ENCODE data around the gene SHANK1. TPM values are rescaled to one million over a fixed set of nuclear protein-coding genes. Genes with fewer than 3 reads are reported as not detected.

The SHANK1 gene
- total and polyA plus RNA-seq, 4 experiments from 2014 or later, result not detected

- Mint-ChIP-seq H3K4me1 (peaks cover 0 to 8% (median 5%) of the 10 kb centered on the region in 4 donors), H3K27ac (no peak overlapping the region), H3K27me3 (peaks cover 30 to 44% of the 10 kb centered on the region in 2 donors), H3K36me3 (no peaks in the 10 kb centered on the region), H3K9me3 (peaks cover 0 to 18% (median 8%) of the 10 kb centered on the region in 8 donors), H3K4me3 (peak overlapping the region in 1 of 8 donors; percentile 32)
- no peaks in the 10 kb centered on the region for H3K36me3 ChIP-seq (ENCODE audit: insufficient read depth, low read length)
- CTCF ChIA-PET (ENCODE audit: partially characterized antibody), result no interaction called here
- H3K4me3 ChIP-seq (ENCODE audit: low read length in 2 of 2), result no peak overlapping the region
- intact Hi-C loops (cut with micrococcal nuclease), result no loop called here
- no peaks in the 10 kb centered on the region for H3K27me3 ChIP-seq (ENCODE audit: insufficient read depth, low read length)
- DNase-seq, result no peak
- POLR2A ChIA-PET (ENCODE audit: partially characterized antibody), result no interaction called here
- no peaks in the 10 kb centered on the region for H3K4me1 ChIP-seq (ENCODE audit: insufficient read depth, low read length)
- H3K9me3 ChIP-seq (ENCODE audit: control insufficient read depth in 1 of 2, low read length in 2 of 2), result no peaks in the 10 kb centered on the region
- no peak overlapping the region for H3K27ac ChIP-seq (ENCODE audit: low read depth, low read length)
Observed at GRCh38 chr19:50678323-50678722, 41.3 kb downstream of the SHANK1 start.

GRCh38 chr19:50677636-50678035 is 42.0 kb downstream of the SHANK1 start:
- CTCF ChIA-PET (ENCODE audit: partially characterized antibody), result no interaction called here
- no peak overlapping the region for H3K27ac ChIP-seq (ENCODE audit: low read depth, low read length)
- no peaks in the 10 kb centered on the region for H3K4me1 ChIP-seq (ENCODE audit: insufficient read depth, low read length)
- H3K36me3 Mint-ChIP-seq, result no peaks in the 10 kb centered on the region
- H3K27ac Mint-ChIP-seq, result no peak overlapping the region
- H3K9me3 Mint-ChIP-seq, result peaks cover 0 to 18% (median 9%) of the 10 kb centered on the region in 8 donors
- no peak overlapping the region for H3K4me3 ChIP-seq (ENCODE audit: low read length in 2 of 2)
- DNase-seq, result no peak
- POLR2A ChIA-PET (ENCODE audit: partially characterized antibody), result no interaction called here
- H3K27me3 ChIP-seq (ENCODE audit: insufficient read depth, low read length), result no peaks in the 10 kb centered on the region
- intact Hi-C loops (cut with micrococcal nuclease), result no loop called here
- no peak overlapping the region for H3K4me3 Mint-ChIP-seq
- no peaks in the 10 kb centered on the region for H3K9me3 ChIP-seq (ENCODE audit: control insufficient read depth in 1 of 2, low read length in 2 of 2)
- H3K36me3 ChIP-seq (ENCODE audit: insufficient read depth, low read length), result no peaks in the 10 kb centered on the region
- peaks cover 0 to 8% (median 6%) of the 10 kb centered on the region in 4 donors for H3K4me1 Mint-ChIP-seq
- peaks cover 33 to 51% of the 10 kb centered on the region in 2 donors for H3K27me3 Mint-ChIP-seq

- peaks cover 33 to 48% of the 10 kb centered on the region in 2 donors for H3K27me3 Mint-ChIP-seq
- no peak overlapping the region for H3K27ac Mint-ChIP-seq
Observed at GRCh38 chr19:50676625-50677197, 42.9 kb downstream of the SHANK1 start.

GRCh38 chr19:50673118-50673517 is 46.5 kb downstream of the SHANK1 start:
- Histone ChIP-seq H3K27ac (ENCODE audit: low read depth, low read length) (no peak overlapping the region), H3K36me3 (ENCODE audit: insufficient read depth, low read length) (no peaks in the 10 kb centered on the region), H3K4me1 (ENCODE audit: insufficient read depth, low read length) (no peaks in the 10 kb centered on the region), H3K9me3 (ENCODE audit: control insufficient read depth in 1 of 2, low read length in 2 of 2) (no peaks in the 10 kb centered on the region), H3K4me3 (ENCODE audit: low read length in 2 of 2) (no peak overlapping the region), H3K27me3 (ENCODE audit: insufficient read depth, low read length) (no peaks in the 10 kb centered on the region)
- no peak for DNase-seq
- peaks cover 38 to 47% of the 10 kb centered on the region in 2 donors for H3K27me3 Mint-ChIP-seq
- no peak overlapping the region for H3K4me3 Mint-ChIP-seq
- intact Hi-C loops (cut with micrococcal nuclease), result no loop called here
- CTCF ChIA-PET (ENCODE audit: partially characterized antibody), result no interaction called here
- POLR2A ChIA-PET (ENCODE audit: partially characterized antibody), result no interaction called here
- peaks cover 0 to 18% (median 7%) of the 10 kb centered on the region in 8 donors for H3K9me3 Mint-ChIP-seq
- peaks cover 0 to 8% (median 0%) of the 10 kb centered on the region in 4 donors for H3K4me1 Mint-ChIP-seq
- H3K27ac Mint-ChIP-seq, result no peak overlapping the region
- H3K36me3 Mint-ChIP-seq, result peaks cover 0 to 3% of the 10 kb centered on the region in 2 donors

More at GRCh38 chr19:50676625-50677197, 42.9 kb downstream of the SHANK1 start:
- CTCF ChIA-PET (ENCODE audit: partially characterized antibody), result no interaction called here
- Histone ChIP-seq H3K4me1 (ENCODE audit: insufficient read depth, low read length) (no peaks in the 10 kb centered on the region), H3K27ac (ENCODE audit: low read depth, low read length) (no peak overlapping the region), H3K9me3 (ENCODE audit: control insufficient read depth in 1 of 2, low read length in 2 of 2) (no peaks in the 10 kb centered on the region), H3K27me3 (ENCODE audit: insufficient read depth, low read length) (no peaks in the 10 kb centered on the region), H3K36me3 (ENCODE audit: insufficient read depth, low read length) (no peaks in the 10 kb centered on the region), H3K4me3 (ENCODE audit: low read length in 2 of 2) (no peak overlapping the region)
- no peaks in the 10 kb centered on the region for H3K36me3 Mint-ChIP-seq
- H3K4me3 Mint-ChIP-seq, result no peak overlapping the region
- peaks cover 0 to 18% (median 9%) of the 10 kb centered on the region in 8 donors for H3K9me3 Mint-ChIP-seq
- peaks cover 0 to 8% (median 6%) of the 10 kb centered on the region in 4 donors for H3K4me1 Mint-ChIP-seq
- POLR2A ChIA-PET (ENCODE audit: partially characterized antibody), result no interaction called here
- intact Hi-C loops (cut with micrococcal nuclease), result no loop called here
- DNase-seq, result no peak

- no peaks in the 10 kb centered on the region for H3K4me1 ChIP-seq (ENCODE audit: insufficient read depth, low read length)
- Mint-ChIP-seq H3K27ac (peak overlapping the region in 1 of 7 donors; percentile 52), H3K4me3 (no peak overlapping the region)
Observed at GRCh38 chr19:50670102-50670380, 49.6 kb downstream of the SHANK1 start.

GRCh38 chr19:50669302-50670101 is 50.1 kb downstream of the SHANK1 start:
- Mint-ChIP-seq H3K4me3 (peak overlapping the region in 2 of 8 donors; percentile 7 to 31), H3K4me1 (peaks cover 0 to 8% (median 0%) of the 10 kb centered on the region in 4 donors), H3K36me3 (peaks cover 0 to 3% of the 10 kb centered on the region in 2 donors), H3K27me3 (peaks cover 34 to 36% of the 10 kb centered on the region in 2 donors), H3K9me3 (peaks cover 0 to 8% (median 0%) of the 10 kb centered on the region in 8 donors), H3K27ac (no peak overlapping the region)
- ChIA-PET CTCF (ENCODE audit: partially characterized antibody) (interaction anchor here (0.8 kb wide), 1 partner anchor 13 kb away, joined by 3 read pairs; no protein-coding TSS in a partner anchor), POLR2A (ENCODE audit: partially characterized antibody) (no interaction called here)
- Histone ChIP-seq H3K27me3 (ENCODE audit: insufficient read depth, low read length) (no peaks in the 10 kb centered on the region), H3K4me1 (ENCODE audit: insufficient read depth, low read length) (no peaks in the 10 kb centered on the region), H3K36me3 (ENCODE audit: insufficient read depth, low read length) (no peaks in the 10 kb centered on the region), H3K9me3 (ENCODE audit: control insufficient read depth in 1 of 2, low read length in 2 of 2) (no peaks in the 10 kb centered on the region), H3K4me3 (ENCODE audit: low read length in 2 of 2) (no peak overlapping the region), H3K27ac (ENCODE audit: low read depth, low read length) (no peak overlapping the region)
- DNase-seq, result peak in 2 of 5 donors; percentile 7 to 17
- intact Hi-C loops (cut with micrococcal nuclease), result no loop called here

More at GRCh38 chr19:50670102-50670380, 49.6 kb downstream of the SHANK1 start:
- Histone ChIP-seq H3K36me3 (ENCODE audit: insufficient read depth, low read length) (no peaks in the 10 kb centered on the region), H3K27ac (ENCODE audit: low read depth, low read length) (no peak overlapping the region), H3K4me3 (ENCODE audit: low read length in 2 of 2) (no peak overlapping the region), H3K27me3 (ENCODE audit: insufficient read depth, low read length) (no peaks in the 10 kb centered on the region), H3K9me3 (ENCODE audit: control insufficient read depth in 1 of 2, low read length in 2 of 2) (no peaks in the 10 kb centered on the region)
- peaks cover 0 to 8% (median 0%) of the 10 kb centered on the region in 8 donors for H3K9me3 Mint-ChIP-seq
- intact Hi-C loops (cut with micrococcal nuclease), result no loop called here
- no peak for DNase-seq
- POLR2A ChIA-PET (ENCODE audit: partially characterized antibody), result no interaction called here
- CTCF ChIA-PET (ENCODE audit: partially characterized antibody), result interaction anchor here (0.8 kb wide), 1 partner anchor 13 kb away, joined by 3 read pairs; no protein-coding TSS in a partner anchor
- peaks cover 0 to 3% of the 10 kb centered on the region in 2 donors for H3K36me3 Mint-ChIP-seq
- H3K4me1 Mint-ChIP-seq, result peaks cover 0 to 8% (median 0%) of the 10 kb centered on the region in 4 donors
- H3K27me3 Mint-ChIP-seq, result peaks cover 32 to 33% of the 10 kb centered on the region in 2 donors

- peaks cover 0 to 8% (median 0%) of the 10 kb centered on the region in 4 donors for H3K4me1 Mint-ChIP-seq
- no peak for DNase-seq
- Histone ChIP-seq H3K27me3 (ENCODE audit: insufficient read depth, low read length) (no peaks in the 10 kb centered on the region), H3K36me3 (ENCODE audit: insufficient read depth, low read length) (no peaks in the 10 kb centered on the region), H3K9me3 (ENCODE audit: control insufficient read depth in 1 of 2, low read length in 2 of 2) (no peaks in the 10 kb centered on the region), H3K4me1 (ENCODE audit: insufficient read depth, low read length) (no peaks in the 10 kb centered on the region), H3K4me3 (ENCODE audit: low read length in 2 of 2) (no peak overlapping the region), H3K27ac (ENCODE audit: low read depth, low read length) (no peak overlapping the region)
- no peak overlapping the region for H3K27ac Mint-ChIP-seq
- ChIA-PET POLR2A (ENCODE audit: partially characterized antibody) (no interaction called here), CTCF (ENCODE audit: partially characterized antibody) (no interaction called here)
- H3K4me3 Mint-ChIP-seq, result peak overlapping the region in 2 of 8 donors; percentile 7 to 31
- H3K27me3 Mint-ChIP-seq, result peaks cover 33 to 38% of the 10 kb centered on the region in 2 donors
- intact Hi-C loops (cut with micrococcal nuclease), result no loop called here
- peaks cover 0 to 8% (median 0%) of the 10 kb centered on the region in 8 donors for H3K9me3 Mint-ChIP-seq
- H3K36me3 Mint-ChIP-seq, result peaks cover 0 to 3% of the 10 kb centered on the region in 2 donors
Observed at GRCh38 chr19:50668879-50669278, 50.7 kb downstream of the SHANK1 start.

All from CD4-positive, alpha-beta memory T cell (primary cell).